Muscle of arm (tissue), 12 donors: ENCODE measurements around the gene SCUBE1. TPM values are rescaled to one million over a fixed set of nuclear protein-coding genes. Genes with fewer than 3 reads are reported as not detected.

ENCODE experiments used
- DNase-seq: peaks from one replicate; pipeline ENCODE4 v3.0.0-alpha.2; 2013
- polyA plus RNA-seq, 12 donors: library from polyadenylated mRNA; unstranded; fragments of 120-200 nt; gene quantifications; one replicate each; pipeline ENCODE4 v1.2.1, GENCODE V29; 2013; ENCODE audit not compliant: insufficient read length in 12 of 12

Gene SCUBE1
- polyA plus RNA-seq, 12 donors: 0.21 to 5.5 (median 0.53) TPM; not detected in 2

DNA sequence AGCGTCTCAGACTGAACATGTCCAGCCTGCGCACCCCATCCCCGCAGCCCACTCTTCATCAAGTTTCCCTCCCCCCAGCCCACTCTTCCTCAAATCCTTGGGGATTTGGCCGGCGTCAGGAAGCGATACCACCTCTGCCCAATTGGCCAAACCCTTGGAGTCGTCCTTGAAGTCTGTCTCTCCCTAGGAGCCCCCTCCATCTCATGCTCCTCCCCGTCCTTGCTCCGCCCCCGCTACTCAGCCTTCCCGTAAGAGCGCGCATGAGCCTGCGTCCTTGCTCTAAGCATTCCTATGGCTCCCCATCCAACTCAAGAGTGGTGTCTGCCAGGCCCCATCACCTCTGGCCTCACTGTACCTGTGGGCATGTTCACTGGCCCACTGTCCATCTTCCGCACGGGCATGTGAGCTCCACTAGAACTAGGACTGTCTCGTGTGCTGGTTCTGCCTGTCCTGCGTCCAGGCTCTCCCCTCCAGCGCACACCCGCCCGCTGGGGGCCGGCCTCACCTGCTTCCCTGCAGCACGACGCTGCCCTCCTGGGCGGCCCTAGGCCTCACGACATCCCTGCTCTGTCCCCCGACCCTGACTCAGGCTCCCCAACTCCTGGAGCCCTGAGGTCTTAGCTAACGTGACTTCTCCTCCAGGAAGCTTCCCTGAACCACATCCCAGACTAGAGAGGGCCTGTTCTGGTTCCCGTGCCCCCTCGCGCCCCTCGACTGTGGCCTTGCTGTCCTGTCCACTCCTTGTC is 125.7 kb downstream of the SCUBE1 start:
- no peak for DNase-seq

DNA sequence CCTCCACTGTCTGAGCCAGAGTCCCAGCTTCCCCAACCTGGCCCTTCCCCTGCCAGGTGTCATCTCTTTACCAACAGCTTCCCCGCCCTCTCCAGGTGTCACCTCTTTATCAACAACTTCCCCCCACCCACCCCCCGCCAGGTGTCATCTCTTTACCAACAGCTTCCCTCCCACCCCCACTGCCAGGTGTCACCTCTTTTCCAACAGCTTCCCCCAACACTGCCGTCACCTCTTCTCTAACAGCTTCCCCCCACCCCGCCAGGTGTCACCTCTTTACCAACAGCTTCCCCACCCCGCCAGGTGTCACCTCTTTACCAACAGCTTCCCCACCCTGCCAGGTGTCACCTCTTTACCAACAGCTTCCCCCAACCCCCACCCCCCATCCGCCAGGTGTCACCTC is 126.4 kb downstream of the SCUBE1 start:
- DNase-seq: no peak

DNA sequence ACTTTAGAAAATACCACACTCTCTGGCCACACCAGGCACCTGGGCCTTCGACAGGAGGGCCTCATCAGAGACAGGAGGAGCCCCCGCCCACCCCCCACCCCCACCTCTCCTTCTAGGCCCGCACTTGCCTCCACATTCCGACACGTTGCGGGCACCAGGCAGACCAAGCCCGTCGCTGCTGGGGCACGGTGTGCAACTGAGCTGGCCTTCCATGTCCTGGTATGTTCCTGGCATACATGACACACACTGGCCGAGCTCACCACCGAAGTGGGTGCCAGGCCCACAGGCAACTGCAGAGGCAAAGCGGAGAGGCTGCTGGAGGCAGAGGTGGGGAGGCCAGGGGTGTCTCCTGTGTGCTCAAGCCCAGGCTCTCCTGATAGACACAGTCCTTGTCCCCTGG is 129.2 kb downstream of the SCUBE1 start:
- DNase-seq: no peak

DNA sequence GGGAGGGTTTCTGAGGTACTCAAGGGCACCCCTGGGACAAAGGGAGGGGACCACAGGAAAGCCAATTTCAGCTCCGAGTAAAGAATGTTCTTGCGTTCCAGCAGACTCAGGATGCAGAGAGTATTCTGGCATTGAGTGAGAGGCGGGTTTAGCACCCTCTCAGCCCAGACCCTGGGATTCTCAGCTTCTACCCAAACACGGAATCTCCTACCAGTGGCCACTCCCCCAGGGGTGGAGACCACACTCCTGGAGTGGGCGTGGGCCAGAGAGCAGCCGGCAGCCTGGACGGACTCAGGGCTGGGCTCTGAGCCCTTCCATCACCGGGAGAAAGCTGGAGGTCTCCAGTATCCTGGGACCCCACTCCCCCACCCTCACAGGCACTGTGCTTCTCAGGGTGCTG is 130.1 kb downstream of the SCUBE1 start:
- no peak for DNase-seq

DNA sequence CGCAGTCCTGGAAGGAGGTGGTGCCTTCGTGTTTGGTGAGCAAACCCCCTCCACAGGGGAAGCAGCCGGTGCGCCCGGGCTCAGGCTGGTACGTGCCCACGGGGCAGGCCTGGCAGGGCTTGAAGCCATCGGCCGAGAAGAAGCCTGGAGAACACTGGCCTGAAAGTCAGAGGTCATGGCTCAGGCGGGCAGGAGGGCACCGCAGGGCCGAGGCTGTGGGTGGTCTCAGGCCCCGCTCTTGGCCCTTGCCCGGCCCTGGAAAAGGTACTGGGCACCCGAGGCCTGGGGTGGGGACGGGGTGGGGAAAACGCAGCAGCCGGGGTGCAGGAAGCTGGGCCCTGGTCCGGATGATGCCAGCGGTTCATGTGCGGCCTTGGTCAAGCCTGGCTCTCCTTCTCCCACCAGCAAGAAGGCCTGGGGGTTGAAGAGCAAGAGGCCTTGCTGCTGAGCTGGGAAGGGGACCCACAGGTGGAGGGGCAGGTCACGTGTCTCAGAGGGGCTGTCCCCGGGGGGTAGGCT is 130.7 kb downstream of the SCUBE1 start:
- DNase-seq: no peak

DNA sequence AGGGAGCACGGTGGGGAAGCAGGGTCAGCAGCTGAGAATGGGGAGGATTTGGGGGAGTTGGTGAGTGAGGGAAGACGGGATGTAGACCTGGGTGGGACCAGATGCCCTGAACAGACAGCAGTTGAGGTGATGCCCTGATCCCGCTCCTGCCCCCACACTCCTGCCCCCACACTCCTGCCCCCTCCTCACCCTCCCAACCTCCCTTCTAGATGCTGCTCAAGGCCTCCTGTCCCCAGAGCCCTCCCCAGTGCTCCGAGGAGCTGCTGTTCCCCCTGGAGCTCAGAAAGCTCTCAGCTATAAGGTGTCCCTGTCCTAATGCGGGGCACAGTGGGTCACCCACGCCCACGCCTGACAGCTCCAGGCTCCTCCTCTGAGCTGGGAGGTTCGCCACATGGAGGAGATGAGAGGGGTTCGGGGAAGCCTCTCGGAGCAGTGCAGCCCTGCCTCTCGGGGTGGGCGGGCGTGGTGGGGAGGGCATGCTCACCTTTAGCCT is 131.2 kb downstream of the SCUBE1 start:
- no peak for DNase-seq

DNA sequence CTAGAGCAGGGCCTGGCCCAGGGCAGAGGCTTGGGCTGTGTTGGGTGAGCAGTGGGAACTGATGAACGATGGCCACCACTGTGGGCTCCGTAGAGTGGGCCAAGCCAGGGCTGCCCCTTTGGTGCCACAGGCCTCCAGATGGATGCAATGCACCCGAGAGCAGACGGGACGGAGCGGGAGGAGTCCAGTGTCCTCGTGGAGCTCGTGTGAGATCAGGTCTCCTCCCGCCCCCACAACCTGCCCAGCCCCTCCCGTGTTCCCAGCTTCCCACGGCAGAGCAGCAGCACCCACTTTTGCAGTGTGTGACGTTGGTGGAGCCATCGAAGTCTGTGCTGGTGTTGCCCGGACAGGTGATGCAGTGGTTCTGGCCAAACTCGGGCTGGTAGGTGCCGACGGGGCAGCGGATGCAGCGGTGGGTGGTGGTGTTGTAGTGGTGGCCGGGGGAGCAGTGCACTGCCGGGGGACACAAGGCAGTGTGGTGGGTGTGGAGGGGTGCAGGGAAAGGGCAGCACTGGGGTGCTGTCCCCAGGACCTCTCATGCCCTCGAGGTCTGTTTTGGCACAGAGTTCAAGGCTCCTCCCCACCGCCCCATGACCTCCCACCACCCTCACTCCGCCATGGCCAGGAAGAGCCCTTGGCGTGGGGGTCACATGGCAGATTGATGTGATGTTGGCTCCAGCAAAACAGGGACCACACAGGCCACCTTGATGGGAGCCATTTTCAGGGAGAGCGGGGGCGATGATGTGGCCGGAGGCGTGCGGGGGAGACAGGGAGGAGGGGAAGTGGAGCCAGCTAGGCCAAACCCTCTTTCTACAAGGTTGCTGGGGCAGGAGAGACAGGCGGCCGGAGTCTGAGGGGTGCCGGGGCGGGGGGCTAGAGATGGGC is 132.3 kb downstream of the SCUBE1 start:
- no peak for DNase-seq

DNA sequence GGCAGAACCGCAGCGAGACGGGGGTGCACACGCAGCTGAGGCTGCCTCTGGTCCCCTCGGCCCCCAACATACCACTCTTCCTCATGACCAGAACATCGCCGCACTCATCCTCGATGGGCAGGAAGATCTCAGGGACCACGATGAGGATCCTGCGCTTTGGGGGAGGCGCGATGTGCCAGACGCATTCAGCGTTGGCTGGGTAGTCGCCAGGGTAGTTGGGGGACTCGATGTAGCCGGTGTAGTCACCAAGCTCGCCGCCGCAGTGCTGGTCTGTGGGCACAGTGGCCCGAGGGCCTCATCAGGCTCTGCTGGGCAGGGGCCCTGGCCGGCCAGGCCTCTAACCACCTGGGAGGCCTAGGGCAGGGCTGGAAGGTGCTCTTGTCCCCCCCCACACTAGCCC is 133.2 kb downstream of the SCUBE1 start:
- no peak for DNase-seq

DNA sequence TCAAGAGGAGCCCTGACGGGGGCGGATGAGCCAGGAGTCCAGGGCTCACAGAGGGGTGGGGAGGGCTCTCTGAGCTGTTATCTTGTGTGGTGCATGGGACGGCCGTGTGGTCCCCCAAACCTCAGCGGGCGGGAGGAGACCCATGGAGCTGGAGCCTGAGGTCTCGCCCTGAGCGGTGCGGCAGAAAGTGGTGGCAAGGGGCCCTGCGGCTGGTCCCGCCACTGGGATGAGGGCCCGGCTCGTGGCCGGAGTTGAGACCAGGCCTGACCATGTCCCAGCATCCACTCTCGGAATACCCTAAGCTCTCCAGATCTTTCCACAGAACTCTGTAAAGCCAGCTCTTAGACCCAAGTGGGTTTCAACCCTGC is 133.7 kb downstream of the SCUBE1 start:
- no peak for DNase-seq

DNA sequence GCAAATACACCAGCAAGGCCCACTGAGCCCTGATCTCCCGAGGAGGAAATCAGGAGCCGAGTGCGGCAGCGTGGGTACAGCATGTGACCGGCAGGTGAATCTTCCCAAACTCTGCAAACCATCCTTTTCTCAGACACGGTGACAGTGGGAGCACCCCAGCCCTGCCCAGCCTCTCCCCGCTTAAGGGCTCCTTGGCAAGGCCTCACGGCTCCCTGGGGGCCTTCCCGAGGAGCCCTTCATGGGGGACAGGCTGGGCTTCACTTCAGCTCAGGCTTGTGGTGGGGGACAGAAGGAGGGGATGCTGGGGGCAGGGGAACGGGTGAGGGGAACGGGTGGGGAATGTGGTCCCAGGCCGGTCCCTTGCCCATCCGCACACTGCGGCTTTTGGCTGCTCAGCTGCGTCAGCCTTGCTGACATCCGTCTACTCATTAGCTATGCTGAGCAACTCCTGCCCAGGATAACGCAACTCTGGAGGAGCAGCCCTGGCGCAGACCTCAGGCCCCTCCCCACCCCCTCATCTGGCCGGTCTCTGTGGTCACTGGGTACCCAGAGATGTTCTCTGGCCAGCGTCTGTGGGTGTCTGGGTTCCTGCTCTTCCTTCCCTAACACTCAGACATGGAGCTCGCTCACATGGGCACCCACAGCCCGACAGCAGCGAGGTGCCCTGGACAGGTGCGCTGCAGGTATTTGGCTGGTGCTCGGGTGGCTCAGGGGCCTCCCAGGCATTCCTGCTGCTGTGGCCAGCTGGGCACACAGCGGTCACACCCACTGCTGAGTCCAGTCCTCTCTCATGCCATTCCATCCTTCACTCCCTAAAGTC is 134.3 kb downstream of the SCUBE1 start:
- DNase-seq: no peak

DNA sequence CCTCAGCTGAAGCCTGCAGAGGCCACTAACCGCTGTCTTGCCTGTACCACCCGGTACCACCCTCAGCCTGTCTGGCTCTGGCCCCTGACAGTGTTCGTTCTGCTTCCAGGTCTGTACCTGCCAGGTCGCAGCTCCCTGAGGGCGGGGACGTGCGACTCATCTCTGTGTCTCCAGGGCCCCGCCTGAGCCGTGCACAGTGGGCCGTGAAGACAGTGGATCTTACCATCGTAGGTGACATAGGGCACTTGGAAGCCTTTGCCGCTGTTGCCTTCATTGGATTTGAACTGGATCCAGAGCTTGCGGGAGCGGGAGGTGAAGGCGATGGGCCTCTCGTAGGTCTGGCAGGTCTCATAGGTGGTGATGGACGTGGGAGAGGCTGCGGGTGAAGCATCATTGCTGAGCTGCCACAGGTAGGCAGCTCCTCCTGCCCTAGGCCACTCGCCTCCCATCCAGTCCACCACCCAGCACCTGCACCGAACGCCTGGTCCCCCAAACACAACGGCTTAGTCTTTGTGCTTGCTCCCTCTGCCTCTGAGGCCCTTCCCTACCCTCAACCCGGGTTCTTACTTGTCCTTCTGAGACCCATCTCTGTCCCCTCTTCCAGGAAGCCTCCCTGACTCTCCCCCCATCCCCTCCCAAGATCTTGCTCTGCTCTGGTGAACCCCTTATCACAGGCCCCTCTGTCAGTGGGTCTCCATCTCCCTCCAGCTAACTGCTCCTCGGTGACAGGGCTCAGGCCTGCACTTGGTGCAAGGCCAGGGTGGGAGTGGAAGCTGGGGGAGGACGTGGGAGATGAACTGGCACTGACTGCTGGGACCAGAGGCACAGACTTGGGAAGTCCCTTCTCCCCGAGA is 135.1 kb downstream of the SCUBE1 start:
- DNase-seq: no peak

DNA sequence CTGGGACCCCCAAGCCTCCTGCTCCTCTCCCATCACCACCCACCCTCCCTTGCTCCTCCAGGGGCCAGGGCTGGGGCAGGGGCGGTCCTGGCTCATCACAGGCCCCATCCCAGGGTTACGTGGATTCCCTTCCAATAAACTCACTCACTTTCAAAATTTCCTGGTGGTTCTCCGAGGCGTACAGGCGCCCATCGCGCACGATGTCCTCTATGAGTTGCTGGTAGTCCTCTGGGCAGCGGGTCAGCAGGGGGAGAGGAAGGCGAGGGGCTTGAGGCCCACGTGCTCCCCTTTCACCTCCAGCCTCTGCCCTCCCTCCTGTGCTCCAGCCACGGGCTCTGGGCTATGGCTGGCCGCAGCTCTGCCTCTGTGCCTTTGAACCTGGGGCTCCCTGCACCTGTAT is 135.8 kb downstream of the SCUBE1 start:
- no peak for DNase-seq

DNA sequence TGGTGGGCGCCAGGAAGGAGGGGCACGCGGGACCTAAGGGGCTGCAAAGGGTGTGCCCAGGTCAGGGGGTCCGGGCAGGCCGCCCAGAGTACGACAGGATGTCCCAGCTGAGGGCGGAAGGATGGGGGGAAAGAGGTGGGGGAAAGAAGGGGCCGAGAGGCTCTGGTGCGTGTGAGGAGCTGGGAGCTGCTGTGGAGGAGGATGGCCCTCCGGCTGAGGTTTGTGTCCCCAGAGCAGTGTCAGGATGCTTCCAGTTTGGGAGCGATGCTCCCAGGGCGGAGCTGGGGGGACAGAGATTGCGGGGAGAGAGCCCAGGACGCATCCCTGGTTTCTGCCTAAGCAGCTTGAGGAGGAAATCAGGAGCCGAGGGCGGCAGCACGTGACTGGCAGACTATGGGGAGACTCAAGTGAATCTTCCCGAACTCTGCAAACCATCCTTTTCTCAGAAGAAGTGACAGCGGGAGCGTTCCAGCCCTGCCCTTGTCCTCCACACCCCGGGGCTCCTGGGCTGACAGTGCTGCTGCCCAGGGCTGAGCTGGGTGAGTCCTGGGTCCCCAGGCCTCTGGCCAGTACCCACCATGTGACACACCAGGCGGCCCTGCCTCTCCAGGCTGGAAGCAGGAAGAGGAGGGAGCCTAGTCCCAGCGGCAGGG is 136.5 kb downstream of the SCUBE1 start:
- no peak for DNase-seq

DNA sequence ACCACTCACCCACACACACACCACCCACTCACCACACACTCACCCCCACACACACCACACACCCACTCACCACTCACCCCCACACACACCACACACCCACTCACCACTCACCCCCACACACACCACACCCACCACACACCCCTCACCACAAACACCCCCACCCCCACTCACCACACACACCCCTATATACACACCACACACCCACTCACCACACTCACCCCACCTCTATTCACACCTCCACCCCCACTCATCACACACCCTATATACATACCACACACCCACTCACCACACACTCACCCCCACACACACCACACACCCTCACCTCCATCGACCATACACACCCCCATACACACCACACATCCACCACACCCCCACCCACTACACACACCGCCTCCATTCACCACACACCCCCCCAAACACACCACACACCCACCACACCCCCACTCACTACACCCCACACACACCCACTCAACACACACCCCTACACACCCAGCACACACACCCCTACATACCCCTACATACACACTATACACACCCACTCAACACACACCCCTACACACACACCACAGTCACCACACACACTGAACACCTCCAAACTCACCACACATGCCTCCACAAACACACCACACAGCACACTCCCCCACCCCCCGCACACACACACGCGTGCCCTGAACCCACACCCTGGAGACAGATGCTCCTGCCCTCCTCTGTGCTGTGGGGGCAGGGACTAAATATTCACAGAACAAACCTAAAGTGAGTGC is 137.2 kb downstream of the SCUBE1 start:
- no peak for DNase-seq

DNA sequence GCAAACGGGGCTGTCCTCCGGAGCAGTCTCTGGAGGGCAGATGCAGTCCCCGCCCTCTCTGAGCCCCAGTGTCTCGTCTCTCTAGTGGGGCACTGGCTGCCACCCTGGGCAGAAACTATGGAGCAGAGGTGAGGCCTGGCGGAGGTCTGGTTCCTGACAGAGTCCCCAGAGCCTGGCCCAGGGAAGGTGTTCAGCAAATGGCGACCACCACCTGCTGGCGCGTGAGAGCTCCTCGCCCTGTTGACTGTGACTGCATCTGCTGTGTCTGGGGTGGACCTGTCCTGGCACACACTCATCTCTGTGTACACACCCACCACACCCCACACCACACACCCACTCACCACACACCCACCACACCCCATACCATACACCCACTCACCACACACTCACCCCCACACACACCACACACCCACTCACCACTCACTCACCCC is 137.9 kb downstream of the SCUBE1 start:
- DNase-seq: no peak

DNA sequence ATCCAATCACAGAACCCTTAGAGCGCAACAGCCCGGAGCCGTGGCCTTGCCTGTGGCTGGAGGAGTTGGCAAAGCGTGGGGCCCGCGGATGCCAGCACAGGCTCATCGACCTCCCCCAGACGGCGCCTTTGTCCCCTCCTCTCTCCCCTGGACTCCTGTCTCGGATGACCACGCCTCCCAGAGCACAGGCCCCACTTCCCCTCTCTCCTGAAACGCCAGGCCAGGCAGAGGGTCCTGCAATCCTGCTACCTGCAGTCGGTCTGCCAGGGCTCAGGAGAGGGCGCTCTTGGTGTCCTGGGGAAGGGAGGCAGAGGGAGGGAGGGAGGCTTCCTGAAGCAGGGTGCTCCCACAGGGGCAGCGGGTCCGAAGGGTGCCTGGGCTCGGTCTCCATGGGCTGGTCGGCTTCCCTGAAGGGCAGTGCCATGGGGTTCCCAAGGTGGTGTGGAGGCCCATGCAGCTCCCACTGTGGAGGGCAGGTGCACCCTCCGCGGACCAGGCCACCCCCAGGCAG is 139.6 kb downstream of the SCUBE1 start:
- DNase-seq: no peak

DNA sequence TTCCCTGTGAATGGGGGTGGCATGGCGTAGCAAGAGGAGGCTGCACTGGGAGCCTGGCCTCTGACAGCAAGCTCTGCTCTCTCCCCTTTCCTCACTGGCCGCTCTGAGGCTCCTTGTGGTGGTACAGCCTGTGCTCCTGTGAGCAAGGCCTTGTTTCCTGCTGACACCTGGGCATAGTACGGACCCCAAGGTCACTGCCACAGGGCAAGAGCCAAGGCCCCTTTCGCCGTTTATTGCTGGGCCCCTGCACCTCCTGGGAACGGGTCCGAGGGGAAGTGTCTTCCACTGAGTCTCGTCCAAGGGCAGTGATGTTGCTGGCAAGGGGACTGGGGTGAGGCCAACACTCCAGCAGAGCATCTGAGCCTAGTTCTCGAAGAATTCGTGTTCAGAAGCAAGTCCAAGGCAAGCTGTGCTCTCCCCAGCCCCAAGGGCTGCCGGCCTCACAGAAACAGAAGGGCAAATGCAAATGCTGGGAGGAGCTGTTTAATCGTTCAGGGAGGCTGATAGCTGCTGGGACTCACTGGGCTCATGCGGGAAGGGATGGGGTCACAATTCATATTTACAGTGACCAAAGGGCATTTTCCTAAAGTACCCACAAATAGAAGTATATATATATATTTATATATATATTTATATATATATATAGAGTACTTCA is 140.3 kb downstream of the SCUBE1 start:
- no peak for DNase-seq

DNA sequence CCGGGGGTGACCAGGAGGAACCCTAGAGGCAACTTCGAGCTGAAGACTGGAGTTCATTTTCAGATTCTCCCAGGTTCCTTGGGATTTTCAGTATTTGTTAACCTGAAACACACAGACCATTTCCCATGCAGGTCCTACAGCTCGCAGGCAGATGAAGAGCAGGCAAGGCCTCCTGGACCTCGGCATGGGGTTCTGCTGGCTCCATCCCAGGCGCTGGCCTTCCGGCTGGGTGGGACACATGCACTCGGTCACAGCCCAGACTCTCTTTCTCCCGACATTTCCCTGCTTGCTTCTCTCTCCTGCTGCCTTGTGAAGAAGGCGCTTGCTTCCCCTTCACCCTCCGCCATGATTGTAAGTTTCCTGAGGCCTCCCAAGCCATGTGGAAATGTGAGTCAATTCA is 140.8 kb downstream of the SCUBE1 start:
- no peak for DNase-seq
